HCT116 (cell line): ENCODE results near the gene TK2. TPM values are rescaled to one million over a fixed set of nuclear protein-coding genes. Genes with fewer than 3 reads are reported as not detected.

Experiments
- ATAC-seq: fragments of 200-7000 bp; cut with Tn5 transposase; 2 replicates; pipeline ENCODE4 v1.9.1; 2020; ENCODE audit warnings: mild to moderate bottlenecking, moderate library complexity
- BruUV-seq: library from RNA; stranded (reverse); fragments of 400-500 nt; replicated peaks from 2 replicates; lab custom pipeline; 2021; lab: Mats Ljungman, UMichigan
- CTCF ChIA-PET: fragments of 300-600 bp; sonication (Branson Sonifier 250); formaldehyde crosslinking; loops from one replicate; lab custom pipeline; 2021; ENCODE audit warnings: antibody characterized with exemption; lab: Charles Lee
- POLR2A ChIA-PET: fragments of 300-600, 350-600 bp; sonication (Branson Sonifier 250); formaldehyde crosslinking; loops from one replicate; lab custom pipeline; 2021; ENCODE audit warnings: antibody characterized with exemption; lab: Charles Lee
- RAD21 ChIA-PET, 2 experiments: fragments of 300-600 bp; sonication (Branson Sonifier 250); formaldehyde crosslinking; loops; one replicate each; lab custom pipeline; 2023; ENCODE audit warnings: low total read pairs in 2 of 2; ENCODE audit not compliant: uncharacterized antibody in 2 of 2, unreplicated experiment in 2 of 2, low non-redundant PET in 1 of 2; lab: Charles Lee
- DNase-seq: peaks from one replicate; pipeline ENCODE4 v3.0.0-alpha.2; 2010; ENCODE audit warnings: low read depth, low spot score
- H2AFZ ChIP-seq: fragments of 200-600 bp; shearing (Covaris generic), sonication (generic); 2 replicates; pipeline ENCODE4 v1.6.1; 2017; ENCODE audit warnings: low read depth, mixed run types, mixed read lengths, antibody characterized with exemption, low read length; ENCODE audit not compliant: poor library complexity, severe bottlenecking
- H3K27ac ChIP-seq: 2 replicates; pipeline ENCODE4 v1.5.1; 2012; ENCODE audit warnings: low read depth, low read length
- H3K27me3 ChIP-seq: fragments of 200-600 bp; sonication (generic); 2 replicates; pipeline ENCODE4 v1.6.1; 2016; ENCODE audit warnings: mixed run types, low read length, mixed read lengths; ENCODE audit not compliant: insufficient read depth
- H3K36me3 ChIP-seq, 2 experiments: fragments of 200-500 bp in 1 of 2; fragments of 200-600 bp in 1 of 2; sonication (Bioruptor generic) in 1 of 2; sonication (generic) in 1 of 2; 2 replicates each; pipeline versions ENCODE4 v1.5.1 to v1.6.1; 2014 to 2016; ENCODE audit warnings: low read length in 2 of 2, inconsistent platforms in 1 of 2, mixed read lengths in 1 of 2, mixed run types in 1 of 2; ENCODE audit not compliant: insufficient read depth in 2 of 2, control insufficient read depth in 1 of 2
- H3K4me1 ChIP-seq, 2 experiments: fragments of 200-600 bp in 1 of 2; sonication (generic) in 1 of 2; 2 replicates each; pipeline versions ENCODE4 v1.5.1 to v1.6.1; 2012 to 2017; ENCODE audit warnings: low read length in 2 of 2, inconsistent platforms in 1 of 2, mild to moderate bottlenecking in 1 of 2, mixed read lengths in 1 of 2, mixed run types in 1 of 2, moderate library complexity in 1 of 2; ENCODE audit not compliant: insufficient read depth in 2 of 2, control insufficient read depth in 1 of 2
- H3K4me2 ChIP-seq: fragments of 200-600 bp; sonication (generic); 2 replicates; pipeline ENCODE4 v1.6.1; 2017; ENCODE audit warnings: mixed run types, low read length, mixed read lengths
- H3K4me3 ChIP-seq, 2 experiments: fragments of 200-600 bp in 1 of 2; sonication (generic) in 1 of 2; replicated peaks in 1 of 2; 2 replicates each; pipeline ENCODE4 v1.5.1; 2011 to 2016; ENCODE audit warnings: low read length in 2 of 2, control low read depth in 1 of 2, low read depth in 1 of 2, mild to moderate bottlenecking in 1 of 2, mixed read lengths in 1 of 2, mixed run types in 1 of 2
- H3K79me2 ChIP-seq: fragments of 200-600 bp; sonication (generic); 2 replicates; pipeline ENCODE4 v1.6.1; 2017; ENCODE audit warnings: mild to moderate bottlenecking, mixed run types, low read length, moderate library complexity, mixed read lengths; ENCODE audit not compliant: insufficient read depth
- H3K9ac ChIP-seq: fragments of 200-600 bp; sonication (generic); 2 replicates; pipeline ENCODE4 v1.6.1; 2016; ENCODE audit warnings: low read length, mixed read lengths
- H3K9me2 ChIP-seq: fragments of 200-600 bp; sonication (generic), shearing (Covaris generic); 2 replicates; pipeline ENCODE4 v1.6.1; 2017; ENCODE audit warnings: mixed run types, mild to moderate bottlenecking, moderate library complexity; ENCODE audit not compliant: insufficient read depth
- H3K9me3 ChIP-seq, 2 experiments: fragments of 200-500 bp in 1 of 2; fragments of 200-600 bp in 1 of 2; sonication (Bioruptor generic) in 1 of 2; sonication (generic) in 1 of 2; 2 replicates each; pipeline ENCODE4 v1.6.1; 2014 to 2017; ENCODE audit warnings: low read length in 2 of 2, mixed read lengths in 2 of 2, inconsistent platforms in 1 of 2, low read depth in 1 of 2, mild to moderate bottlenecking in 1 of 2, mixed run types in 1 of 2, moderate library complexity in 1 of 2; ENCODE audit not compliant: control insufficient read depth in 1 of 2, insufficient read depth in 1 of 2
- H4K20me1 ChIP-seq: fragments of 200-600 bp; sonication (generic), shearing (Covaris generic); 2 replicates; pipeline ENCODE4 v1.6.1; 2017; ENCODE audit warnings: mixed run types, mild to moderate bottlenecking, moderate library complexity; ENCODE audit not compliant: insufficient read depth
- CEBPB ChIP-seq: IDR thresholded peaks from 2 replicates; pipeline ENCODE4 v1.6.1; 2012; ENCODE audit warnings: low read depth
- REST ChIP-seq: IDR thresholded peaks from 2 replicates; pipeline ENCODE4 v1.6.1; 2012; ENCODE audit warnings: low read depth
- intact Hi-C: fragments of 100-400 bp; cut with micrococcal nuclease; formaldehyde crosslinking; loops from 2 replicates; pipeline ENCODE4 v1.10.0; 2022
- total RNA-seq: library from RNA; stranded (reverse); gene quantifications from one replicate; pipeline ENCODE4 v1.2.1, GENCODE V29; 2021; ENCODE audit not compliant: unreplicated experiment

The TK2 gene
- total RNA-seq, 1 experiment from 2014 or later = 15.4 TPM

- peak overlapping the region in 1 of 2 experiments; percentile 37; a peak in 2 of 4 replicates for H3K4me3 ChIP-seq
- peak overlapping the region; percentile 63 for H3K27ac ChIP-seq
- TF ChIP-seq REST (no peak), CEBPB (peak; percentile 69)
- TF ChIP-seq, all 23 proteins: peak for 1
- Histone ChIP-seq H3K9me3 (no peaks in the 10 kb centered on the region), H3K79me2 (no peaks in the 10 kb centered on the region), H4K20me1 (no peaks in the 10 kb centered on the region; the same call in 1 of the 2 replicates), H3K36me3 (no peaks in the 10 kb centered on the region), H2AFZ (no peak overlapping the region), H3K4me1 (peaks cover 50 to 70% of the 10 kb centered on the region in 2 experiments), H3K9ac (peak overlapping the region; percentile 42), H3K4me2 (peak overlapping the region; percentile 80), H3K27me3 (no peaks in the 10 kb centered on the region), H3K9me2 (no peaks in the 10 kb centered on the region)
- DNase-seq (no peak), ATAC-seq (no peak)
- ChIA-PET POLR2A (interaction anchor here (0.5 to 1.3 kb wide), 2 partner anchors 10 to 145 kb away, joined by 4 read pairs; no protein-coding TSS in a partner anchor), CTCF (interaction anchor here (0.9 to 1.5 kb wide), 4 partner anchors 36 to 106 kb away, joined by 3 to 15 read pairs (median 4); no protein-coding TSS in a partner anchor), RAD21 (interaction anchor here (1.1 to 1.2 kb wide), 2 partner anchors 104 to 106 kb away, joined by 3 to 5 read pairs; no protein-coding TSS in a partner anchor)
- BruUV-seq = no TSS peak
- intact Hi-C loops = no loop called here
Observed at GRCh38 chr16:66512272-66513110, 37.4 kb downstream of the TK2 start.
